Stimulated activated CD4-positive, alpha-beta T cell treated with anti-CD3 and anti-CD28 coated beads, Interleukin-2, amount 100 ng/mL, for 4 hours (primary cell): Measurements from ENCODE around the gene DHFR.
"Not testable (repeated sequence)": the region's sequence is repeated elsewhere in the genome, so short reads cannot be mapped to it uniquely, and the experiment has no call there.

Source experiments
- DNase-seq: peaks from one replicate; pipeline ENCODE4 v3.0.0-alpha.2; 2020; ENCODE audit warnings: low read depth

Gene DHFR

DNA sequence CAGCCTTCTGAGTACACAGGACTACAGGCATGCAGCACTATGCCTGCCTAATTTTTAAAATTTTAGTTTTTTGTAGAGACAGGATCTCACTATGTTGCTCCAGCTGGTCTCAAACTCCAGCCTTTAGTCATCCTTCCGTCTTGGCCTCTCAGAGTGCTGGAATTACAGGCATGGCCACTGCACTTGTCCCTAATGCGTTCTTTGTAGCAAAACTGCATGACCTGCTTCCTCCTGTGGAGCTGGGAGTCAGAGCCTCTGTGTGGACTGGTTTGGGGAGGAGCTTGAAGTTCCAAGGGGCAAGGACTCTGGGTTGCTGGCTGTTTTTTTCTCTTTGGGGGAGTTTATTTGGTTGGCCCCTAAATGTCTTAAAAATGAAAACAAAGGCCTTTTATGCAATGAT lies 62.0 kb downstream of the DHFR start:
- no peak for DNase-seq

DNA sequence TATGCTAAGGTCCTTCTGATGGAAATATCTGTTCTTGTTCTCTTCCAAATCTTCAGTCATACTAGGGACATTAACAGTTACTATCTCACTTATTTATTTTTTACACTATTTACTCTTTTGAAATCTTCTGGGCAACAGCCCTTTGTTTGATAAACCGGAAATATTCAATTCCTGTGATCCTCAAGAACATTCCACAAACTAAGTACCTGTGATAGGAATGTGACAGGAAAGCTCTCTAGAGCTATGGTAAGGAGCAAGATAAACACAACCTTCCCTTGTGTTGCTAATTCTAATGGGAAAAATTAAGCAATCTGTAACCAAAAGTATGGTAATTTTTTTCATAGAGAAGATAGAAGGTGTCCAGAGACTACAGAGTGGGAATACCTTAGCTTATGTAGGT lies 62.7 kb downstream of the DHFR start:
- no peak for DNase-seq

DNA sequence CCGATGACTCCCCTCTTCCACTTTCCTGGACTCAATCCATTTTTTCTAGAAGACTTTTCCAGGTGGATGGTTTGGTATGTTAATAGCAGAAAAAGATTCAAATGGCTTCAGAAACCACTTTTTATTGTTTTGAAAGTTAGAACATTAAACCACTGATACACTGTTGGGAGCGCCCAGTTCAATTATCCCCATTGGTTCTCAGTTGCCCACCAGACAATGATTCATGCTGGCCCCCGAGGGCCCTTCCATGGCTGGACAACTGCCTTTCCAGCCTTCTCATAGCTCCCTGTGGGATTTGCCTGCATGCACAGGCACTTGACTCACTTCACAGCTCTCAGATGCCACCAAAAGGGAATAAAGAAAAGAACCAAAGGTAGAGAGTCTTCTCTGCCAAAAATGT lies 63.4 kb downstream of the DHFR start:
- no peak for DNase-seq

DNA sequence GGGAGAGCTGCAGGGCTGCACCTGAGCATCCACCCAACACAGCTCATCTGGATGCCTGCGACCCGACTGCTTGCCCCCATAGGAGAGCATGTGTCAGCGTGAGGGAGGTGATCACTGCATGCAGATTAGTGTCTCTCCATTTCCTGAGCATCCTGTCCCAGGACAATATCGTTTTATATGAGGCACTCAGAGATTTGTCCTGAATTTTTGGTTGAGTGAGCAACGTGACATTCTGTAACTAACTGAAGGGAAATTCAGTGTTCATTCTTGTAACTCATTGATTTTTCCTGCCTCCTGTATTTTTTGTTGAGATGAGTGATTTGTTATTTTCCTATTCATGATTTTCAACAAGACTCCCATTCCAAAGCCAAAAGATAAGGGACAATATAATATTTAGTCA lies 64.0 kb downstream of the DHFR start:
- no peak for DNase-seq

DNA sequence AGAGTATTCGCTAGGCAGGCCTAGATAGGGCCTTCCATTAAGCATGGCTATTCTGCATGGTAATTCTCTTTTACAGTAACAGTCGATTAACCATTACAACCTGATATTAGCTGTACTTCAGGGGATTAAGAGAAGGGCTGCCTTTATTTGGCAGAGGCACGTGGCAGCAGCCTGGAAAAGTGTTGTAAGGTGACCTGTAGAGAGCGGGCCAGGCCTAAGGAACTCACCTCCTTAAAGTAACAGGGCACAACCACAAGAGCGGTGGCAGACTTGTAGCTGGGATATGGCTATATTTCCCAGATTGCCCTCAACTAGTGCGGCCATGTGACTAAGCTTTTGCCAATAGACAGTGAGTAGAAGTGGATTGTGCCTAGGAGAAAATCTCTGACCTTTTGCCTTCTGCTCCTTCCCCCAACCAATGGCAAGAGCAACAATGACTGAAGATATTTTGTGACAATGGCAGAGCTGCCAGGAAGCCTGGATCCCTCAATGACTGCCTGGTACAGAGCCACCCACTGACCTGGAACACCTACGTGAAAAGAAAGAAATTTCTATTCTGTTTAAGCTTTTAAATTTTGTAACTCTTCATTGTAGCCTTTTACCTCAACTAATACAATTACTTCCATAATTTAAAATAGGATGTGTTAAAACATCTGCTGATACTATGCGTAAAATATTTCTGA lies 65.8 kb downstream of the DHFR start:
- no peak for DNase-seq

DNA sequence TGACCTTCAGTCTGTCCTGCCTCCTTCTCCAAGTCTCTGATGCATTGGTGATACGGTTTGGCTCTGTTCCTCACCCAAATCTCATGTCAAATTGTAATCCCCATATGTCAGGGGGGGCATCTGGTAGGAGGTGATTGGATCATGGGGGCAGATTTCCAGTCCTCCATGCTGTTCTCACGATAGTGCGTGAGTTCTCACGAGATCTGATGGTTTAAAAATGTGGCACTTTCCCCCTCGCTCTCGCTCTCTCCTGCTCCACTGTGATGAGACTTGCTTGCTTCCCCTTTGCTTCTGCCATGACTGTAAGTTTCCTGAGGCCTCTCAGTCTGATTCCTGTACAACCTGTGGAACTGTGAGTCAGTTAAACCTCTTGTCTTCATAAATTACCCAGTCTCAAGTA lies 70.0 kb downstream of the DHFR start:
- DNase-seq, result no peak

DNA sequence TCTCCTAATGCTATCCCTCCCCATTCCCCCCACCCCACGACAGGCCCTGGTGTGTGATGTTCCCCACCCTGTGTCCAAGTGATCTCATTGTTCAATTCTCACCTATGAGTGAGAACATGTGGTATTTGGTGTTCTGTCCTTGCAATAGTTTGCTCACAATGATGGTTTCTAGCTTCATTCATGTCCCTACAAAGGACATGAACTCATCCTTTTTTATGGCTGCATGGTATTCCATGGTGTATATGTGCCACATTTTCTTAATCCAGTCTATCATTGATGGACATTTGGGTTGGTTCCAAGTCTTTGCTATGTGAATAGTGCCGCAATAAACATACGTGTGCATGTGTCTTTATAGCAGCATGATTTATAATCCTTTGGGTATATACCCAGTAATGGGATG lies 74.5 kb downstream of the DHFR start:
- DNase-seq, result not testable (repeated sequence)

DNA sequence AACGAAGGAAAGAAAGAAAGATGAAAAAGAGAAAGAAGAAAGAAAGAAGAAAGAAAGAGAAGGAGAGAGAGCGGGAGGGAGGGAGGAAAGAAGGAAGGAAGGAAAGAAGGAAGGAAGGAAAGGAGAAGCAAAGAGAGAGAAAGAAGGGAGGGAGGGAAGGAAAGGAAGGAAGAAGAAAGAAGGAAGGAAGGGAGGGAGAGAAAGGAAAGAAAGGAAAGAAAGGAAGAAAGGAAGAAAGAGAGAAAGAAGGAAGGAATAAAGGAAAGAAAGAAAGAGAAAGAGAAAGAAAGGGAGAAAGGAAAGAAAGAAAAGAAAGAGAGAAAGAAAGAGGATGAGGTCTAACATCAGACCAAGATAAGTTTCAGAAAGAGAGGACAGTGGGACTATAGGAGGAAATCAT lies 75.7 kb downstream of the DHFR start:
- DNase-seq, result no peak

DNA sequence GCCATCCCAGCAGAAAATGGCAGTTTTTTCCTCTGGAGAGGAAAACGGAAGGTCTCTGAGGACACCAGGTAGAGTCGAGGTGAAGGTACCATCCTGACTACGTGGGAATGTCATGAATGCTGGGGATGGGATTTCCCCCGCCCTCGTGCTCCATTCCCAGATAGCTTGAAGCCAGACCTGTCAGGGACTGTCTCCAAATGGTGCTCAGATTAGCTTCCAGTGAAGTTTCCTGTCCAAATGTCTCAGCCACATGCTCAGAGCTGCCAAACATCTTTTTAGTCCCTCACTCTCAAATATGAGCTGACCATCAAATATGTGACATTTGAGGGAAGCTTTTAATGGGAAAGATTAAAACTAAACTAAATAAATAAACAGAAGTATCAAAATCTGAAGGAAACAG lies 77.1 kb downstream of the DHFR start:
- DNase-seq, result no peak

DNA sequence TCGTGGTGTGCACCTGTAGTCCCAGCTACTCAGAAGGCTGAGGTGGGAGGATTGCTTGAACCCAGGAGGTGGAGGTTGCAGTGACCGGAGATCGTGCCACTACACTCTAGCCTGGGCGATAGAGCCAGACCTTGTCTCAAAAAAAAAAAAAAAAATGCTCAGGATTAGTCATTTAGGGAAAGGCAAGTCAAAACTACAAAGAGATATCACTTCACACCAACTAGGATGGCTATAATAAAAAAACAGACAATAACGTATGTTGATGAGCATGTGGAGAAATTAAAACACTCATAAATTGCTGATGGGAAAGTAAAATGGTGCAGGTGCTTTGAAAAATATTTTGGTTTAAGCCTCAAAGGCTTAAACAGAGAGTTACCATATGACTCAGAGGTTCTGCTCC lies 78.4 kb downstream of the DHFR start:
- no peak for DNase-seq
